Measurements from ENCODE around the gene FZD10. TPM values are rescaled to one million over a fixed set of nuclear protein-coding genes. Genes with fewer than 3 reads are reported as not detected.

FZD10 gene
- total and polyA plus RNA-seq, 2 of the 8 experiments (the other 6 are each of a cell fraction or from before 2014, with no cell fraction given) = 0.11 to 0.60 TPM

DNA sequence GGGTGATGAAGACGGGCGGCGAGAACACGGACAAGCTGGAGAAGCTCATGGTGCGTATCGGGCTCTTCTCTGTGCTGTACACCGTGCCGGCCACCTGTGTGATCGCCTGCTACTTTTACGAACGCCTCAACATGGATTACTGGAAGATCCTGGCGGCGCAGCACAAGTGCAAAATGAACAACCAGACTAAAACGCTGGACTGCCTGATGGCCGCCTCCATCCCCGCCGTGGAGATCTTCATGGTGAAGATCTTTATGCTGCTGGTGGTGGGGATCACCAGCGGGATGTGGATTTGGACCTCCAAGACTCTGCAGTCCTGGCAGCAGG is 1.9 kb downstream of the FZD10 start (continued):
- TF ChIP-seq, protein P1, sequence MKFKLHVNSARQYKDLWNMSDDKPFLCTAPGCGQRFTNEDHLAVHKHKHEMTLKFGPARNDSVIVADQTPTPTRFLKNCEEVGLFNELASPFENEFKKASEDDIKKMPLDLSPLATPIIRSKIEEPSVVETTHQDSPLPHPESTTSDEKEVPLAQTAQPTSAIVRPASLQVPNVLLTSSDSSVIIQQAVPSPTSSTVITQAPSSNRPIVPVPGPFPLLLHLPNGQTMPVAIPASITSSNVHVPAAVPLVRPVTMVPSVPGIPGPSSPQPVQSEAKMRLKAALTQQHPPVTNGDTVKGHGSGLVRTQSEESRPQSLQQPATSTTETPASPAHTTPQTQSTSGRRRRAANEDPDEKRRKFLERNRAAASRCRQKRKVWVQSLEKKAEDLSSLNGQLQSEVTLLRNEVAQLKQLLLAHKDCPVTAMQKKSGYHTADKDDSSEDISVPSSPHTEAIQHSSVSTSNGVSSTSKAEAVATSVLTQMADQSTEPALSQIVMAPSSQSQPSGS (IDR thresholded peaks at IDR 0.05; ENCODE audit: low read length) = no peak
- no peak for TF ChIP-seq EGR1 (IDR thresholded peaks at IDR 0.05; ENCODE audit: borderline replicate concordance, low read depth, low read length)
- no peak for TF ChIP-seq CTBP2 (IDR thresholded peaks at IDR 0.05; ENCODE audit: borderline replicate concordance, insufficient read depth, insufficient read length, low read length)
- no peak for TF ChIP-seq HDAC6 (IDR thresholded peaks at IDR 0.05; ENCODE audit: low read depth, low read length)
- TF ChIP-seq YY1 (IDR thresholded peaks at IDR 0.05; ENCODE audit: low read depth, low read length) = no peak
- no peak for TF ChIP-seq BCL11A (IDR thresholded peaks at IDR 0.05; ENCODE audit: low read depth in 2 of 2, low read length in 2 of 2)
- TF ChIP-seq EP300 (IDR thresholded peaks at IDR 0.05; ENCODE audit: borderline replicate concordance in 1 of 2, low read depth in 2 of 2, low read length in 2 of 2) = no peak
- no peak for TF ChIP-seq FOSL1 (IDR thresholded peaks at IDR 0.05; ENCODE audit: insufficient read depth, low read depth, low read length)
- TF ChIP-seq CREB1 (IDR thresholded peaks at IDR 0.05) = no peak
- TF ChIP-seq RAD21 (IDR thresholded peaks at IDR 0.05 in 1 of 2, conservative IDR thresholded peaks at IDR 0.05 in 1 of 2; ENCODE audit: low read depth in 2 of 2, low read length in 2 of 2) = no peak
- TF ChIP-seq SUZ12 (IDR thresholded peaks at IDR 0.05; ENCODE audit: low read length) = peak; percentile 78; the same call in 1 of the 2 replicates
- TF ChIP-seq NANOG (IDR thresholded peaks at IDR 0.05; ENCODE audit: insufficient read depth, low read depth, low read length, poor library complexity, severe bottlenecking) = no peak
- TF ChIP-seq SRF (IDR thresholded peaks at IDR 0.05; ENCODE audit: low read depth, low read length) = no peak
- no peak for TF ChIP-seq CBX5 (IDR thresholded peaks at IDR 0.05; ENCODE audit: low read depth, low read length)
